ENCODE results near the gene GPX6.

GPX6 gene

GRCh38 chr6:28489366-28490204, 26.0 kb downstream of the GPX6 start:
- H3K4me3 ChIP-seq (ENCODE audit: insufficient read length, low read depth), result peak overlapping the region; percentile 61
- H3K9me3 ChIP-seq (ENCODE audit: insufficient read depth, low read length), result no peaks in the 10 kb centered on the region
- TF ChIP-seq ZNF274 (IDR thresholded peaks at IDR 0.05; ENCODE audit: low read depth, low read length) (no peak), YY1 (IDR thresholded peaks at IDR 0.05; ENCODE audit: insufficient read depth, insufficient read length) (no peak), SUZ12 (IDR thresholded peaks at IDR 0.05; ENCODE audit: extremely low read depth, insufficient read depth, insufficient read length) (no peak)
- no peaks in the 10 kb centered on the region for H3K36me3 ChIP-seq (ENCODE audit: insufficient read depth, insufficient read length, low read length)
- no peaks in the 10 kb centered on the region for H3K4me1 ChIP-seq (ENCODE audit: insufficient read depth, insufficient read length)
- peak; percentile 65 for DNase-seq (ENCODE audit: low read depth, low spot score)
- H3K27me3 ChIP-seq (ENCODE audit: insufficient read depth, insufficient read length), result no peaks in the 10 kb centered on the region
- peak overlapping the region; percentile 65 for H3K9ac ChIP-seq (ENCODE audit: insufficient read length, low read depth)

- H3K9ac ChIP-seq (ENCODE audit: insufficient read length, low read depth), result no peak overlapping the region
- TF ChIP-seq SUZ12 (IDR thresholded peaks at IDR 0.05; ENCODE audit: extremely low read depth, insufficient read depth, insufficient read length) (no peak), YY1 (IDR thresholded peaks at IDR 0.05; ENCODE audit: insufficient read depth, insufficient read length) (no peak), ZNF274 (IDR thresholded peaks at IDR 0.05; ENCODE audit: low read depth, low read length) (no peak)
- H3K4me1 ChIP-seq (ENCODE audit: insufficient read depth, insufficient read length), result no peaks in the 10 kb centered on the region
- H3K36me3 ChIP-seq (ENCODE audit: insufficient read depth, insufficient read length, low read length), result no peaks in the 10 kb centered on the region
- DNase-seq (ENCODE audit: low read depth, low spot score), result peak; percentile 28
- no peaks in the 10 kb centered on the region for H3K27me3 ChIP-seq (ENCODE audit: insufficient read depth, insufficient read length)
- peak overlapping the region; percentile 29 for H3K4me3 ChIP-seq (ENCODE audit: insufficient read length, low read depth)
- no peaks in the 10 kb centered on the region for H3K9me3 ChIP-seq (ENCODE audit: insufficient read depth, low read length)
These were observed 26.7 kb downstream of the GPX6 start for GRCh38 chr6:28488916-28489365.

GRCh38 chr6:28486988-28487742, 28.4 kb downstream of the GPX6 start:
- H3K9ac ChIP-seq (ENCODE audit: insufficient read length, low read depth), result no peak overlapping the region
- H3K9me3 ChIP-seq (ENCODE audit: insufficient read depth, low read length), result no peaks in the 10 kb centered on the region
- no peak overlapping the region for H3K4me3 ChIP-seq (ENCODE audit: insufficient read length, low read depth)
- DNase-seq (ENCODE audit: low read depth, low spot score), result no peak
- H3K36me3 ChIP-seq (ENCODE audit: insufficient read depth, insufficient read length, low read length), result no peaks in the 10 kb centered on the region
- no peaks in the 10 kb centered on the region for H3K27me3 ChIP-seq (ENCODE audit: insufficient read depth, insufficient read length)
- TF ChIP-seq SUZ12 (IDR thresholded peaks at IDR 0.05; ENCODE audit: extremely low read depth, insufficient read depth, insufficient read length), result no peak
- TF ChIP-seq YY1 (IDR thresholded peaks at IDR 0.05; ENCODE audit: insufficient read depth, insufficient read length), result no peak
- no peak for TF ChIP-seq ZNF274 (IDR thresholded peaks at IDR 0.05; ENCODE audit: low read depth, low read length)
- H3K4me1 ChIP-seq (ENCODE audit: insufficient read depth, insufficient read length), result no peaks in the 10 kb centered on the region

- Histone ChIP-seq H3K4me3 (ENCODE audit: insufficient read length, low read depth) (no peak overlapping the region), H3K36me3 (ENCODE audit: insufficient read depth, insufficient read length, low read length) (no peaks in the 10 kb centered on the region), H3K9ac (ENCODE audit: insufficient read length, low read depth) (no peak overlapping the region), H3K27me3 (ENCODE audit: insufficient read depth, insufficient read length) (no peaks in the 10 kb centered on the region), H3K9me3 (ENCODE audit: insufficient read depth, low read length) (no peaks in the 10 kb centered on the region), H3K4me1 (ENCODE audit: insufficient read depth, insufficient read length) (no peaks in the 10 kb centered on the region)
- TF ChIP-seq SUZ12 (IDR thresholded peaks at IDR 0.05; ENCODE audit: extremely low read depth, insufficient read depth, insufficient read length) (no peak), ZNF274 (IDR thresholded peaks at IDR 0.05; ENCODE audit: low read depth, low read length) (no peak), YY1 (IDR thresholded peaks at IDR 0.05; ENCODE audit: insufficient read depth, insufficient read length) (no peak)
- no peak for DNase-seq (ENCODE audit: low read depth, low spot score)
These were observed 29.1 kb downstream of the GPX6 start for GRCh38 chr6:28486533-28486932.

GRCh38 chr6:28485482-28485881, 30.1 kb downstream of the GPX6 start:
- no peak for DNase-seq (ENCODE audit: low read depth, low spot score)
- TF ChIP-seq YY1 (IDR thresholded peaks at IDR 0.05; ENCODE audit: insufficient read depth, insufficient read length), result no peak
- TF ChIP-seq SUZ12 (IDR thresholded peaks at IDR 0.05; ENCODE audit: extremely low read depth, insufficient read depth, insufficient read length), result no peak
- TF ChIP-seq ZNF274 (IDR thresholded peaks at IDR 0.05; ENCODE audit: low read depth, low read length), result no peak
- H3K9me3 ChIP-seq (ENCODE audit: insufficient read depth, low read length), result no peaks in the 10 kb centered on the region
- H3K9ac ChIP-seq (ENCODE audit: insufficient read length, low read depth), result no peak overlapping the region
- H3K36me3 ChIP-seq (ENCODE audit: insufficient read depth, insufficient read length, low read length), result no peaks in the 10 kb centered on the region
- no peaks in the 10 kb centered on the region for H3K4me1 ChIP-seq (ENCODE audit: insufficient read depth, insufficient read length)
- no peak overlapping the region for H3K4me3 ChIP-seq (ENCODE audit: insufficient read length, low read depth)
- H3K27me3 ChIP-seq (ENCODE audit: insufficient read depth, insufficient read length), result no peaks in the 10 kb centered on the region

- no peaks in the 10 kb centered on the region for H3K9me3 ChIP-seq (ENCODE audit: insufficient read depth, low read length)
- H3K36me3 ChIP-seq (ENCODE audit: insufficient read depth, insufficient read length, low read length), result no peaks in the 10 kb centered on the region
- no peak overlapping the region for H3K9ac ChIP-seq (ENCODE audit: insufficient read length, low read depth)
- TF ChIP-seq ZNF274 (IDR thresholded peaks at IDR 0.05; ENCODE audit: low read depth, low read length) (no peak), YY1 (IDR thresholded peaks at IDR 0.05; ENCODE audit: insufficient read depth, insufficient read length) (no peak), SUZ12 (IDR thresholded peaks at IDR 0.05; ENCODE audit: extremely low read depth, insufficient read depth, insufficient read length) (no peak)
- DNase-seq (ENCODE audit: low read depth, low spot score), result no peak
- no peak overlapping the region for H3K4me3 ChIP-seq (ENCODE audit: insufficient read length, low read depth)
- H3K4me1 ChIP-seq (ENCODE audit: insufficient read depth, insufficient read length), result no peaks in the 10 kb centered on the region
- no peaks in the 10 kb centered on the region for H3K27me3 ChIP-seq (ENCODE audit: insufficient read depth, insufficient read length)
These were observed 35.2 kb downstream of the GPX6 start for GRCh38 chr6:28480253-28480932.

Measured in NT2/D1 (cell line).